Measurements from ENCODE around the gene SUGCT.

Gene SUGCT

GRCh38 chr7:40784176-40784575 lies 649.4 kb downstream of the SUGCT start:
- no peaks in the 10 kb centered on the region for H3K79me2 ChIP-seq (ENCODE audit: insufficient read depth, low read length)
- no peak overlapping the region for H3K4me3 ChIP-seq (ENCODE audit: low read length, poor library complexity, severe bottlenecking)
- TF ChIP-seq EZH2phosphoT487 (IDR thresholded peaks at IDR 0.05; ENCODE audit: borderline replicate concordance) (no peak), CTCF (conservative IDR thresholded peaks at IDR 0.05; ENCODE audit: low read length) (no peak)
- H3K9me3 ChIP-seq (ENCODE audit: insufficient read depth, low read depth, low read length) = no peaks in the 10 kb centered on the region
- no peak overlapping the region for H2AFZ ChIP-seq (ENCODE audit: low read length)
- no peaks in the 10 kb centered on the region for H4K20me1 ChIP-seq (ENCODE audit: insufficient read depth, low read length, poor library complexity, severe bottlenecking)
- no peaks in the 10 kb centered on the region for H3K27me3 ChIP-seq (ENCODE audit: insufficient read depth, low read length, poor library complexity, severe bottlenecking)
- no peaks in the 10 kb centered on the region for H3K36me3 ChIP-seq (ENCODE audit: insufficient read depth, low read length)
- no peaks in the 10 kb centered on the region for H3K9me2 ChIP-seq (replicated peaks; ENCODE audit: low read depth, low read length)
- no peaks in the 10 kb centered on the region for H3K4me1 ChIP-seq (ENCODE audit: insufficient read depth, low read length, poor library complexity, severe bottlenecking)
- no peak overlapping the region for H3K4me2 ChIP-seq (ENCODE audit: low read depth, low read length, poor library complexity, severe bottlenecking)
- H3F3A ChIP-seq (ENCODE audit: low read depth) = no peaks in the 10 kb centered on the region
- no peak overlapping the region for H3K9ac ChIP-seq (ENCODE audit: low read depth, low read length, poor library complexity, severe bottlenecking)

GRCh38 chr7:40786909-40787308 lies 652.1 kb downstream of the SUGCT start:
- Histone ChIP-seq H4K20me1 (ENCODE audit: insufficient read depth, low read length, poor library complexity, severe bottlenecking) (no peaks in the 10 kb centered on the region), H3K27me3 (ENCODE audit: insufficient read depth, low read length, poor library complexity, severe bottlenecking) (no peaks in the 10 kb centered on the region), H3F3A (ENCODE audit: low read depth) (no peaks in the 10 kb centered on the region), H3K9me3 (ENCODE audit: insufficient read depth, low read depth, low read length) (no peaks in the 10 kb centered on the region), H3K4me3 (ENCODE audit: low read length, poor library complexity, severe bottlenecking) (no peak overlapping the region), H3K36me3 (ENCODE audit: insufficient read depth, low read length) (no peaks in the 10 kb centered on the region), H2AFZ (ENCODE audit: low read length) (no peak overlapping the region), H3K79me2 (ENCODE audit: insufficient read depth, low read length) (no peaks in the 10 kb centered on the region), H3K9ac (ENCODE audit: low read depth, low read length, poor library complexity, severe bottlenecking) (no peak overlapping the region), H3K4me2 (ENCODE audit: low read depth, low read length, poor library complexity, severe bottlenecking) (no peak overlapping the region), H3K4me1 (ENCODE audit: insufficient read depth, low read length, poor library complexity, severe bottlenecking) (no peaks in the 10 kb centered on the region), H3K9me2 (replicated peaks; ENCODE audit: low read depth, low read length) (no peaks in the 10 kb centered on the region)
- TF ChIP-seq CTCF (conservative IDR thresholded peaks at IDR 0.05; ENCODE audit: low read length) = no peak
- no peak for TF ChIP-seq EZH2phosphoT487 (IDR thresholded peaks at IDR 0.05; ENCODE audit: borderline replicate concordance)

- no peak overlapping the region for H3K4me2 ChIP-seq (ENCODE audit: low read depth, low read length, poor library complexity, severe bottlenecking)
- no peaks in the 10 kb centered on the region for H3K9me2 ChIP-seq (replicated peaks; ENCODE audit: low read depth, low read length)
Measured at GRCh38 chr7:40793132-40793531, 658.3 kb downstream of the SUGCT start.

More at GRCh38 chr7:40793132-40793531, 658.3 kb downstream of the SUGCT start:
- TF ChIP-seq EZH2phosphoT487 (IDR thresholded peaks at IDR 0.05; ENCODE audit: borderline replicate concordance) = no peak
- no peak for TF ChIP-seq CTCF (conservative IDR thresholded peaks at IDR 0.05; ENCODE audit: low read length)
- Histone ChIP-seq H3K4me3 (ENCODE audit: low read length, poor library complexity, severe bottlenecking) (no peak overlapping the region), H3K27me3 (ENCODE audit: insufficient read depth, low read length, poor library complexity, severe bottlenecking) (no peaks in the 10 kb centered on the region), H4K20me1 (ENCODE audit: insufficient read depth, low read length, poor library complexity, severe bottlenecking) (no peaks in the 10 kb centered on the region), H3K9ac (ENCODE audit: low read depth, low read length, poor library complexity, severe bottlenecking) (no peak overlapping the region), H3K9me3 (ENCODE audit: insufficient read depth, low read depth, low read length) (no peaks in the 10 kb centered on the region), H3K36me3 (ENCODE audit: insufficient read depth, low read length) (no peaks in the 10 kb centered on the region), H3F3A (ENCODE audit: low read depth) (no peaks in the 10 kb centered on the region), H3K4me1 (ENCODE audit: insufficient read depth, low read length, poor library complexity, severe bottlenecking) (no peaks in the 10 kb centered on the region), H3K79me2 (ENCODE audit: insufficient read depth, low read length) (no peaks in the 10 kb centered on the region), H2AFZ (ENCODE audit: low read length) (no peak overlapping the region)
